Measurements from ENCODE around the gene RAG1. TPM values are rescaled to one million over a fixed set of nuclear protein-coding genes. Genes with fewer than 3 reads are reported as not detected.

Gene RAG1
- total and polyA plus RNA-seq, 9 of the 15 experiments (the other 6 are each of a cell fraction or from before 2014, with no cell fraction given): 0.49 to 2.5 (median 1.7) TPM

- H3K79me2 ChIP-seq (ENCODE audit: control insufficient read depth, insufficient read depth, low read length): no peaks in the 10 kb centered on the region
- H3K4me3 ChIP-seq: no peak overlapping the region
- 9% methylated on average over 3 of the region's 3 CpGs for WGBS (ENCODE audit: insufficient coverage, low coverage, missing lambda C conversion rate)
- TF ChIP-seq USF2 (CRISPR knock-in tag; IDR thresholded peaks at IDR 0.05) (peak; percentile 28; the same call in 1 of the 2 replicates), RAD51 (IDR thresholded peaks at IDR 0.05; ENCODE audit: borderline replicate concordance, low read depth) (peak; percentile 45; the same call in 1 of the 2 replicates), ETS1 (conservative IDR thresholded peaks at IDR 0.05; ENCODE audit: control insufficient read depth, low read depth, low read length) (no peak), GABPB2 (CRISPR knock-in tag; conservative IDR thresholded peaks at IDR 0.05) (no peak)
- TF ChIP-seq, protein P1, sequence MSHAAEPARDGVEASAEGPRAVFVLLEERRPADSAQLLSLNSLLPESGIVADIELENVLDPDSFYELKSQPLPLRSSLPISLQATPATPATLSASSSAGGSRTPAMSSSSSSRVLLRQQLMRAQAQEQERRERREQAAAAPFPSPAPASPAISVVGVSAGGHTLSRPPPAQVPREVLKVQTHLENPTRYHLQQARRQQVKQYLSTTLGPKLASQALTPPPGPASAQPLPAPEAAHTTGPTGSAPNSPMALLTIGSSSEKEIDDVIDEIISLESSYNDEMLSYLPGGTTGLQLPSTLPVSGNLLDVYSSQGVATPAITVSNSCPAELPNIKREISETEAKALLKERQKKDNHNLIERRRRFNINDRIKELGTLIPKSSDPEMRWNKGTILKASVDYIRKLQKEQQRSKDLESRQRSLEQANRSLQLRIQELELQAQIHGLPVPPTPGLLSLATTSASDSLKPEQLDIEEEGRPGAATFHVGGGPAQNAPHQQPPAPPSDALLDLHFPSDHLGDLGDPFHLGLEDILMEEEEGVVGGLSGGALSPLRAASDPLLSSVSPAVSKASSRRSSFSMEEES (CRISPR knock-in tag; IDR thresholded peaks at IDR 0.05): peak; percentile 83
- H3K27ac ChIP-seq (ENCODE audit: extremely low read depth, low read depth, low read length): no peak overlapping the region
- no peak overlapping the region for H2AFZ ChIP-seq (ENCODE audit: low read depth, low read length)
- ATAC-seq: no peak
- H3K4me2 ChIP-seq (ENCODE audit: insufficient read depth, low read length): no peak overlapping the region
- in situ Hi-C loops (cut with MboI): no loop called here
- no peaks in the 10 kb centered on the region for H3K4me1 ChIP-seq (replicated peaks in 1 of 2; ENCODE audit: control insufficient read depth in 2 of 2, insufficient read depth in 2 of 2, low read length in 2 of 2)
- no peak overlapping the region for H3K9ac ChIP-seq (ENCODE audit: insufficient read depth in 1 of 2, low read depth in 2 of 2, low read length in 2 of 2)
- H4K20me1 ChIP-seq (replicated peaks; ENCODE audit: control insufficient read depth, insufficient read depth, low read length): no peaks in the 10 kb centered on the region
- H3K36me3 ChIP-seq (ENCODE audit: control insufficient read depth, insufficient read depth, low read length): no peaks in the 10 kb centered on the region
- no TSS peak for BruUV-seq (replicated peaks)
- no peaks in the 10 kb centered on the region for H3K27me3 ChIP-seq (ENCODE audit: control insufficient read depth in 2 of 2, insufficient read depth in 2 of 2, low read length in 2 of 2)
- FAIRE-seq: no peak
- intact Hi-C loops (cut with micrococcal nuclease): no loop called here
- POLR2A ChIA-PET: no interaction called here
- H3K9me1 ChIP-seq (ENCODE audit: control insufficient read depth, insufficient read depth, low read length): no peaks in the 10 kb centered on the region
- CTCF ChIA-PET (ENCODE audit: low intra/inter-chr PET ratio): no interaction called here
- H3K9me3 ChIP-seq (replicated peaks; ENCODE audit: control insufficient read depth, insufficient read depth, low read depth, low read length): no peaks in the 10 kb centered on the region
- DNase-seq (ENCODE audit: extremely low read depth in 1 of 4, low spot score in 3 of 4): no peak
Measured at GRCh38 chr11:36534276-36534840, 33.4 kb upstream of the RAG1 start.

Measured in K562 (cell line).